Body of pancreas (tissue), 4 donors: ENCODE data around the gene GPRIN3. TPM values are rescaled to one million over a fixed set of nuclear protein-coding genes. Genes with fewer than 3 reads are reported as not detected.
A peak's percentile ranks its signal among the peaks of the same experiment; 100 is the strongest.

Experiments
- ATAC-seq: fragments of 150-250 bp; one replicate; pipeline ENCODE4 v1.9.1; 2016
- DNase-seq, 4 donors: peaks; one replicate each; pipeline ENCODE4 v3.0.0-alpha.2; 2019
- H3K27ac ChIP-seq, 4 donors: fragments of 200-600 bp; sonication (generic); 1 replicate in 3 of 4; 2 replicates in 1 of 4; pipeline versions ENCODE4 v1.5.1 to v1.6.1; 2016 to 2019; ENCODE audit warnings: mild to moderate bottlenecking in 1 of 4, mixed read lengths in 1 of 4, moderate library complexity in 1 of 4
- H3K27me3 ChIP-seq, 2 donors: fragments of 200-600 bp; sonication (generic); one replicate each; pipeline ENCODE4 v1.6.0; 2016; ENCODE audit warnings: mild to moderate bottlenecking in 1 of 2
- H3K36me3 ChIP-seq, 2 donors: fragments of 200-600 bp; sonication (generic); replicated peaks in 1 of 2; 2 replicates each; pipeline ENCODE4 v1.5.1; 2016; ENCODE audit warnings: low read depth in 2 of 2; ENCODE audit not compliant: insufficient read depth in 1 of 2
- H3K4me1 ChIP-seq: fragments of 200-600 bp; sonication (generic); one replicate; pipeline ENCODE4 v1.6.0; 2016
- H3K4me3 ChIP-seq, 2 donors: fragments of 200-600 bp; sonication (generic); 1 replicate in 1 of 2; 2 replicates in 1 of 2; pipeline ENCODE4 v1.5.1; 2016 to 2019
- H3K9me3 ChIP-seq, 3 donors: fragments of 200-600 bp; sonication (generic); 1 replicate in 2 of 3; 2 replicates in 1 of 3; pipeline ENCODE4 v1.5.1; 2016
- POLR2A ChIP-seq, 3 donors: fragments of 450-650 bp; IDR thresholded peaks; one replicate each; pipeline ENCODE4 v1.6.1; 2016; ENCODE audit warnings: antibody characterized with exemption in 3 of 3, mild to moderate bottlenecking in 2 of 3
- WGBS, 2 donors: methylation state at CpG; one replicate each; pipeline ENCODE4 v1.1.5; 2017; 5-methylcytosine and 5-hydroxymethylcytosine counted together
- intact Hi-C: fragments of 100-400 bp; cut with DNase I; formaldehyde crosslinking; loops from one replicate; pipeline ENCODE4 v1.15.1; 2023
- total RNA-seq, 2 donors: library from RNA; depleted of rRNA; stranded (reverse); fragments of >200 nt; gene quantifications; one replicate each; pipeline ENCODE4 v1.1.0, GENCODE V29; 2016
- TF ChIP-seq, protein P1 (sequence below), 7 experiments: fragments of 450-650 bp in 4 of 7; fragments of 200-600 bp in 3 of 7; sonication (generic) in 3 of 7; IDR thresholded peaks; one replicate each; pipeline ENCODE4 v1.5.1; 2016 to 2019; ENCODE audit warnings: antibody characterized with exemption in 7 of 7

Gene GPRIN3
- total RNA-seq, 2 donors from 2014 or later, result 5.3 to 9.3 TPM

DNA sequence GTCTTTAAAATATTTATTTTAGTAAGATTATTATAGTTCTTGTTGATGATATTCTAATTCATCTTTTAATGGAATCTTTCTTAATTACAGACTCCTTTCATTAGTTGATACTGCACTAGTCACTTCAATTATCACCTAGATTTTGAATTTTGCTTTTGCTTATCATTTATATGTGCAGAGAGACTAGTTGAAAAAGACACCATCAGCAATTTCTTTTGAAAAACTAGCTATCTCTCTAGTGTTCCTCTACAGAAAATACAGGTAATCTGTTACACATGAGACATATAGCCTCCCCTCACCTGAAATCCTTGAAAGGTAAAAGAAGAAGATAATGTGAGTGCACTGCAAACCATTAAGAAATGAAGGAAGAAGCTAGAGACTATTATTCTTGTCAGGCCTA is 31.3 kb downstream of the GPRIN3 start:
- H3K27ac ChIP-seq, result peak overlapping the region in 1 of 4 donors; percentile 65
- no peak for ATAC-seq
- intact Hi-C loops, result no loop called here

DNA sequence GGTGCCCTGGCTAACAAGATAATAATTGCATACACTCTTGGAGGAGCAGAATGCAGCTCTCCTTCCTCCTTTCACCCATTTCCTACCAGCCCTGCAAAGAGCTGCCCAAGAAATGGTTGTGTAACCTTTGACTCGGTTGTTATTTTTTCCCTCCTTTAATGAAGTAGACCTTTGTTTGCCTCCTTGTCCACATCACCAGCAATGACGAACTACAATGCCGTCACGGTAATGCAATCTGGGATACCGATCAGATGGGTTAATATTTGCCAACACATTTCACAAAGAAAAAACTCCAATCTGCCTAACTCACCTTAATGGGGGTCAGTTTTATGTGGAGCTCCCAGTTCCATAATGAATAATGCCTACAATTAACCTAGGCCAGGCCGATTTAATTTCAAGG is 32.0 kb downstream of the GPRIN3 start:
- intact Hi-C loops, result no loop called here
- Histone ChIP-seq H3K4me3 (no peak overlapping the region), H3K27me3 (no peaks in the 10 kb centered on the region), H3K36me3 (no peaks in the 10 kb centered on the region), H3K9me3 (no peaks in the 10 kb centered on the region), H3K27ac (peak overlapping the region; percentile 33 to 74 (median 68)), H3K4me1 (peaks cover 37% of the 10 kb centered on the region)
- WGBS, 2 donors, result 18 to 32% methylated on average over 6 of the region's 6 CpGs
- ATAC-seq (peak; percentile 91), DNase-seq (peak; percentile 45 to 72 (median 50))
- TF ChIP-seq, protein P1, sequence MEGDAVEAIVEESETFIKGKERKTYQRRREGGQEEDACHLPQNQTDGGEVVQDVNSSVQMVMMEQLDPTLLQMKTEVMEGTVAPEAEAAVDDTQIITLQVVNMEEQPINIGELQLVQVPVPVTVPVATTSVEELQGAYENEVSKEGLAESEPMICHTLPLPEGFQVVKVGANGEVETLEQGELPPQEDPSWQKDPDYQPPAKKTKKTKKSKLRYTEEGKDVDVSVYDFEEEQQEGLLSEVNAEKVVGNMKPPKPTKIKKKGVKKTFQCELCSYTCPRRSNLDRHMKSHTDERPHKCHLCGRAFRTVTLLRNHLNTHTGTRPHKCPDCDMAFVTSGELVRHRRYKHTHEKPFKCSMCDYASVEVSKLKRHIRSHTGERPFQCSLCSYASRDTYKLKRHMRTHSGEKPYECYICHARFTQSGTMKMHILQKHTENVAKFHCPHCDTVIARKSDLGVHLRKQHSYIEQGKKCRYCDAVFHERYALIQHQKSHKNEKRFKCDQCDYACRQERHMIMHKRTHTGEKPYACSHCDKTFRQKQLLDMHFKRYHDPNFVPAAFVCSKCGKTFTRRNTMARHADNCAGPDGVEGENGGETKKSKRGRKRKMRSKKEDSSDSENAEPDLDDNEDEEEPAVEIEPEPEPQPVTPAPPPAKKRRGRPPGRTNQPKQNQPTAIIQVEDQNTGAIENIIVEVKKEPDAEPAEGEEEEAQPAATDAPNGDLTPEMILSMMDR (IDR thresholded peaks at IDR 0.05), result no peak
- peak in 1 of 3 donors; percentile 8 for TF ChIP-seq POLR2A (IDR thresholded peaks at IDR 0.05)

More for the DNA sequence above, 31.3 kb downstream of the GPRIN3 start:
- no peaks in the 10 kb centered on the region for H3K9me3 ChIP-seq
- H3K4me1 ChIP-seq, result peaks cover 37% of the 10 kb centered on the region
- H3K36me3 ChIP-seq, result no peaks in the 10 kb centered on the region
- no peak for TF ChIP-seq POLR2A (IDR thresholded peaks at IDR 0.05)
- TF ChIP-seq, protein P1 (IDR thresholded peaks at IDR 0.05), result no peak
- H3K4me3 ChIP-seq, result no peak overlapping the region
- no peak for DNase-seq
- no peaks in the 10 kb centered on the region for H3K27me3 ChIP-seq

DNA sequence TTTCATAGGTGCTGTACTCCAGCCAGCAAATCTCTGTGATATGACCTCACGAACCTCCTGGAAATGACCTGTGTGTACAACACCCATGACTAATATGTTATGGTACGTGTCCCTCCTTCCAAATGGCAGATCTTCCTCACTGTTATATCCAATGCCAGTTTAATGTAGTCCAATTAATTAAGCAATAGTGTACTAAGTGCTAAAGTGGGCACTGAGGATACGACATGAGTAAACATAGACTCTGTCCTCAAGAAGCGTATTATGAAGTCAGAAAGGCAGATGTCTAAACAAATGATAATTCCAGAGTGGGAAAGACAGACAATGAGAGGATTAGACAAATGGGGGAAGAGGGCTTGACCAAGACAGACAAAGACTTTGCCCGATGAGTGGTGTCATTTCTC is 33.9 kb downstream of the GPRIN3 start:
- Histone ChIP-seq H3K36me3 (no peaks in the 10 kb centered on the region), H3K27me3 (no peaks in the 10 kb centered on the region), H3K9me3 (no peaks in the 10 kb centered on the region), H3K4me3 (no peak overlapping the region), H3K27ac (no peak overlapping the region), H3K4me1 (peaks cover 33% of the 10 kb centered on the region)
- DNase-seq (no peak), ATAC-seq (peak; percentile 38)
- intact Hi-C loops, result no loop called here
- 69 to 82% methylated on average over 5 of the region's 5 CpGs for WGBS, 2 donors
- TF ChIP-seq POLR2A (IDR thresholded peaks at IDR 0.05), result no peak
- TF ChIP-seq, protein P1 (IDR thresholded peaks at IDR 0.05), result no peak

DNA sequence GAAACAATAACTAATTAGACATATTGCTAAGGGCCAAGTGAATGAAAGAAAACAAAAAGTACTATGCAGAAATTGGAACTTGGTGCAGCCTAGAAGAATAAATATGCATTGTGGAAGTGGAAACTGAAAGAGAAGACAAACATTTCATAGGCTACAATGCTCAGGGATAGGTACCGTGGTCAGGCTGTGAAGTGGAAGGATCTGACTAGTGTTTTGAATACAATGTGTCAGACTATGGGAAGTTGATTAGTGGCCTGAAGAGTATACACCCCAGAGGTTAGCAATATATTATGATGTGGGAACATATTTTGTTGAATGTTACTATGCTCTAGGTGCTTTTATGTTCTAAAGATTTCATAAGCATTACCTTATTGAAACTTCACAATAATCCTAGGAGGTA is 36.8 kb downstream of the GPRIN3 start:
- TF ChIP-seq, protein P1 (IDR thresholded peaks at IDR 0.05), result no peak
- TF ChIP-seq POLR2A (IDR thresholded peaks at IDR 0.05), result no peak
- Histone ChIP-seq H3K4me3 (no peak overlapping the region), H3K36me3 (no peaks in the 10 kb centered on the region), H3K27me3 (no peaks in the 10 kb centered on the region), H3K9me3 (no peaks in the 10 kb centered on the region), H3K4me1 (peaks cover 37% of the 10 kb centered on the region), H3K27ac (no peak overlapping the region)
- DNase-seq (no peak), ATAC-seq (no peak)
- WGBS, 2 donors, result 80 to 92% methylated on average over 1 of the region's 1 CpG
- intact Hi-C loops, result no loop called here

DNA sequence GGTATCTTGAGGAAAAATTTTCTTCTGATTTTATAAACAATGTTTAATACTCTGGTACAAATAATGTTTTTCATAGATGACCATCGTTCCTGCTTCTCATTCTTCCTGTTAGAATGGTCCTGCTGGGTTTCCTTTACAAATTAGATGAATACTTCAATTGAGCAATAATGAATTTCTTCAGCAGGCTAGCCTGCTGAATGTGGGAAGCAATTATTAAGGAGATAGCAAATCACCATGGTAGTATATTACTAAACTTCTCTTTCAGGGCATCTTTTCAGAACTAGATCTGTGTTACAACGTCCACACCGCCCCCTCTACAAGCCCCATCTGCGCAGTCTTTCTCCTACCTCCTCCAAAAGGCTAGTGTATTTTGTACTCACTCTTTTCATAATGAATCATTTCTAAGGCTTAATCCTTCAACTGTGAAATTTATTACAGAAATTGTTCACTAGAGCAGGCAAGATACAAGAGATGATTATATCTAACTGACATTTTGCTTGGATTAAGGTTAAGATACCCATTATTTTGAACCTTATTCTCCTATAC is 38.4 kb downstream of the GPRIN3 start:
- H3K36me3 ChIP-seq, result no peaks in the 10 kb centered on the region
- no peaks in the 10 kb centered on the region for H3K9me3 ChIP-seq
- H3K4me3 ChIP-seq, result no peak overlapping the region
- H3K27ac ChIP-seq, result no peak overlapping the region
- no peak for DNase-seq
- WGBS, 2 donors, result 74 to 95% methylated on average over 4 of the region's 4 CpGs
- intact Hi-C loops, result no loop called here
- no peak for TF ChIP-seq POLR2A (IDR thresholded peaks at IDR 0.05)
- TF ChIP-seq, protein P1 (IDR thresholded peaks at IDR 0.05), result no peak
- no peaks in the 10 kb centered on the region for H3K27me3 ChIP-seq
- no peak for ATAC-seq
- peaks cover 21% of the 10 kb centered on the region for H3K4me1 ChIP-seq
